Measurements from ENCODE around the gene KCNF1.

Gene KCNF1

DNA sequence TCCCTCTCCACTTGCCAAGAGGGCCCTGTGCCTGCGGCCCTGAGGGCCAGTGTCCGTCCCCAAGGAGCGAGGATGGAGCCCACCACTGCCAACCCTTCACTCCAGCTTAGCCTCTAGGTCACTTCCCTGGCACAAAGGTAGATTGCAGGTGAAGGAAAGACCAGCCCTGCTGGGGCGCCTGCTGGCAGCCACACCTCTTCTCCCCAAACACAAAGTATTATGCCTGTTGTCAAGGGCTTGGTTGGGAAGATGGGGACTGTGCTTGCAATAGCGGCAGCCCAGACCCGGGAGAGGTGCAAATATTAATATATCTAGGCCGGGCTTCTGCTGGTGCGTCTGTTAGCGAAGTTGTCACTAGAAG lies 7.7 kb downstream of the KCNF1 start:
- DNase-seq (ENCODE audit: low spot score), result no peak

DNA sequence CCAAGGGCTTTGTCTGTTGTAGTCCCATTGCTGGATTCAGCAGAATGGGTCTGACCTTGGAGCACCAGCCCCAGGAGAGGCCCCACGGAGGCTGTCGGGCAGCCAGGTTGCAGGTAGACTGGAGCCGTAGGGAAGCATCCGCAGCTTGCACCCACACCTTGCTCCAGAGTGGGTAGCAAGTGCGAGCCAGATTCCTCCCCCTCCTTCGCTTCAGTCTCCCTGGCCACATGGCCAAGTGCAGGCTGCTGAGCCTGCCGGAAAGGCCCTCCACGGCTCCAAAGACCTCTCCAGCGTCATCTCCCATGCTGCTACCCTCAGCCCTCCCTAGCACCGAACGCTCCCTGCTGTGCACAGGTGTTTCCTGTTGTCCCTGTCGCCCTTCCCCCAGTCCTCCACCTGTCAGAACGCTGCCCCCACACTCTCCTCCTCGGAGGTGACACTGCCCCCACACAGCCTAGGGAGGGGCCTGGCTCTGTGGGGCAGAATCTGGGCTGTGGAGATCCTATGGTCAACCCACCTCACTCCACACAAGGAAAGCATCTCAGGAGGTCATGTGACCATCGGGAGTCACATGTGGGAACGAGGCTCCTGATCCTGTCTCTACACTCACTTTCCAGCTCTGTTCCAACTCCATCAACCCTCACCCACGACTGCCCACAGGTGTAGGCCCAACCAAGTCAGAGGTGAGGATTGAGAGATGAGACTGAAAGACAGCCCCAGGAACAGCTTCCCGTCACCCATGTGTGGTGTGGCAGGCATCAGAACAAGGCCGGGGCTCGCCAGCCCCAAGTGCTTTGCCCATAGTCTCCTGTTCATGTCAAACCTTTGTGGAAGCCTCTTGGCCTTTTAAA lies 8.3 kb downstream of the KCNF1 start:
- DNase-seq (ENCODE audit: low spot score), result no peak

DNA sequence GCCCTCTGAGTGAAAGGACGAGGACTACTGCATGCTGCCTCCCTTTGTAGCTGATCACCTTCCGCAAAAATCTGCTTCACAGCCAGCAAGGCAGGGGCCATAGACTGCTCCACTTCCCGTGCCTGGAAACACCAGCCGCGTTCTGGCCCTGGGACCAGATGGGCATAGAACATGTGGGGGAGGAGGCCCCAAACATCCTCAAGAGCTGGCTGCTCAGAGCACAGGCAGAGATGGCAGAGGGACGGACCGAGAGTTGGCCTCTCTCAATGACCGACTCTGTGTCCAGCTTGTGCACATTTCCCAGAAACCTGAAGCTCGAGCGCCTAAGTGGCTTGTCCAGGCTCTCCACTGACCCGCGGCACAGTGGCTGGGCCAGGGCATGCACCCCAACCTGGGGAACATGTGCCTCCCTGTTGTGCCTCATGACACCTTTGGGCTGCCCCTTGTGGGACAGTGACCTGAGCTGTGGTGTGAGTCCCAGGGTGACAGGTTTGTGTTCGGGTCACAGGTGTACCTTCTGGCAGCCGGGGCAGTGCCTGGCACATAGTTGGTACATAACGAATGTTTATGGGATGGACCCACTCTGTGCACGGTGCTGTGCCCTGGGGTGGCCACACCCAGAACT lies 9.1 kb downstream of the KCNF1 start:
- DNase-seq (ENCODE audit: low spot score), result no peak

DNA sequence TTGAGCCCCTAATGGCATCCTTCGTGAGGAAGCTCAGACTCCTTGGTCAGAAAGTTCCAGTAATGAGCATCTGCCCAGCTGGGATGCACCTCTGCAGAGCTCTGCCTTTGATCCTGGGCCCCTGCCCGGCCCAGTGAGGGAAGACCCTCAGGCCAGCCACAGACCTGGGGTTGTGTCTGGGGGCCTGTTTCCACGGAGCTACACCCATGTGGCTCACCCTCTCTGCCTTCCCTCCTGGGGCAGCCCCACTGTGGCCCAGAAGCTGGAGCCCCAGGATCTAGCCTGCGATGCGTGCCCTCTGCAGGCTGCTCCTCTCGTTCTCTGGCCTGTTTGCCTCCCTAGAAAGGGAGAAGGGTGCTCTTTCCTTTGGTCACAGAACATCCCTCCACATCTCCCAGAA lies 9.8 kb downstream of the KCNF1 start:
- DNase-seq (ENCODE audit: low spot score), result no peak

DNA sequence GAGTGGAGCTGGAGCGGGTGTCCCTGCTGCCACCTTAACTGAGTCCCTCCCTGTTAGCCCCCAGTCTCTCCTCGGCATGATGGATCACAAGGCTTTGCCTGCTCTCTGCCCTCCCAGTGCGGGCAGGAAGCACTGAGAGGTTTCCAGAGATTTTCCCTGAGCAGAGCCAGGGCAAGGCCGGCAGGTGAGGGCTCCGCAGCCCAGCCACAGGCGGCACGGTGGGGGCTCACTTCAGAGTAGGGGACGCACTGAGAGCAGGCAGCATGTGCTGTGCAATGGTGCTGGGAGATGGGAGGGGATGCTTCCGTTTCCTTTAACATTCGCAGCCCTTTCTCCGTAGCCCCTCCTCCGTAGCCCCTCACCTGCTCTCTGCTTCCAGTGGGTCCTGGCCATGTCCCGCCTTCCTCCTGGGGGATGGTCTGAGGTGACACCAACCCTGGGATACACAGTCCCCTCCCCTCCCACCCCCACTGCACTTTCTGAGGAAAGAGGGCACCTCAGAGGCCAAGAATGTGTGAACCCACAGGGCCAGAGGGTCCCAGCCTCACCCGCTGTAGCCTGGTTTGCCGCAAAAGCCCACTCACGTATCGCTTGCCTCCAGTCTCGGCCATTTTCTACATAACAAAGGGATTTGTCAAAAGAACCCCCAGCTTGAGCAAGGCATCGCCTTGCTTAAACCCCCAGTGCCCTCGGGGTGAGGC lies 10.7 kb downstream of the KCNF1 start:
- DNase-seq (ENCODE audit: low spot score), result no peak

DNA sequence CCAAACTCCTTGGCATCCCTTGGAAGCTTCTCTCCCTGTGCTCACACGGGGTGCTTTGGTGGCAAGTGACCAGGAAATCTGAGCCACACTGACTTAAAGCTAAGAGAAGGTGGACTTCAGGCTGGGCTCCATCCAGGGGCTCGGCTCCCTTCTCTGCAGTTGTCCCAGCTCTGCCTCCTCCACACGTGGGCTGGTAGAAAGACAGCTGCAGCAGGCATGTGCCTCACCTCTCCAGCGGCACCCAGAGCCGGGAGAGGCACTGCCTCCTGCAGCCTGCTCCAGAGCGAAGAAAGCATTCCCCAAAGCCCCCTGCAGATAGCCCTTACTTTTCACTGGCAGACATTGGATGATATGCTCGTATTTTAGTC lies 11.3 kb downstream of the KCNF1 start:
- no peak for DNase-seq (ENCODE audit: low spot score)

DNA sequence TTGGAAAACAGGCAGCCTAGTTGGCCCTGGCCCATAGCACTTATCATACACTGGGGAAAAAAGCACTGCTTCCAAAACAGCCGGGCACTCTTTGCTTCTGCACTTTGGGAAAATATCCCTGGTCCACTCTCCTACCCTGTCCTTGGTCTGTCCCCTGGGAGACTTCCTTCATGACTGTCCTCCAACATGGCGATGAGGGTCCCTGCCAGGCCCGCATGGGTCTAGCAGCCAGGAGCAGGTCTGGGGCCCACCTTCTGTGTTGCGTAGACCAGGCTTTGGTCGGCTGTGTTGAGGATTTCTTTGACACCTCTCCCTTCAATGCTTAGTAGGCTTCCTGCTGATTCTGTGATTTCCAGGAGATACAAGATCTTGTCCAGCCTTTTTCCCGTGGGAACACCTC lies 12.2 kb downstream of the KCNF1 start:
- DNase-seq (ENCODE audit: low spot score), result no peak

DNA sequence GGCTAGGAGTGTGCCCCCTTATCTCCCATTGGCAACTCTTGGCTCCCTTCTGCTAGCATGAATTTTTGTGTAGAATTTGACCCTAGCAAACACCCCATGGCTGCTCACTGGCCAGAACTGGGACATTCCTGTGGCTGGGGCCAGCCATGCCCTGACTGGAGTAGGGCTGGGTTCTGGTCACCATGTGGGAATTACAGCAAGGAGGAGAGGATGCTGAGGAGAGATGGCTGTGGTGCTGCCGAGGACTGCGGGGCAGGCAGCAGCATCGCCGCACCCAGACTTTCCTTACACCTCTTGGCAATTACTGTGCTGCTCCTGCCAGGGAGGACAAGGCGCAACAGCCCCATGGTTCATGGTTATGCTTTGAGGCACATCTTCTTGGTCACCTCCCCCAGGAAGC lies 12.7 kb downstream of the KCNF1 start:
- no peak for DNase-seq (ENCODE audit: low spot score)

DNA sequence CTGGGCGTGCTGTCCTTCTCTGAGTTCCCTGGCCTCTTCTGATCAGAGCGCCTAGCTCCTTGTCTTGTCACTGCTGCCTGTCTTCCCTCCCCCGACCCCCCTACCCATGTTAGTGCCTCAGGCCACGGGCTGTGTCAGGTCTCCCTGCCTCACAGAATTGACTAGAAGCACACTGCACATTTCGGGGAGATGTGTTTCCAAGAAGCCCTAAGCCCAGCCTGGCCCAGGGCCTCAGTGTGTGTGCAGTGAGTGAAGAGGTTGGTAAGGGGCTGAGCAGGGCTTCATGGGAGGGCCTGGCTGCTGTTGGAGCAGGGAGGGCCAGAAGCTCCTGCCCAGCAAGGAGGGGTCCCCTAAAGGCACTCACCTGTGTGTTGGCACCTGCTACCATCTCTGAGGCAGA lies 13.1 kb downstream of the KCNF1 start:
- no peak for DNase-seq (ENCODE audit: low spot score)

DNA sequence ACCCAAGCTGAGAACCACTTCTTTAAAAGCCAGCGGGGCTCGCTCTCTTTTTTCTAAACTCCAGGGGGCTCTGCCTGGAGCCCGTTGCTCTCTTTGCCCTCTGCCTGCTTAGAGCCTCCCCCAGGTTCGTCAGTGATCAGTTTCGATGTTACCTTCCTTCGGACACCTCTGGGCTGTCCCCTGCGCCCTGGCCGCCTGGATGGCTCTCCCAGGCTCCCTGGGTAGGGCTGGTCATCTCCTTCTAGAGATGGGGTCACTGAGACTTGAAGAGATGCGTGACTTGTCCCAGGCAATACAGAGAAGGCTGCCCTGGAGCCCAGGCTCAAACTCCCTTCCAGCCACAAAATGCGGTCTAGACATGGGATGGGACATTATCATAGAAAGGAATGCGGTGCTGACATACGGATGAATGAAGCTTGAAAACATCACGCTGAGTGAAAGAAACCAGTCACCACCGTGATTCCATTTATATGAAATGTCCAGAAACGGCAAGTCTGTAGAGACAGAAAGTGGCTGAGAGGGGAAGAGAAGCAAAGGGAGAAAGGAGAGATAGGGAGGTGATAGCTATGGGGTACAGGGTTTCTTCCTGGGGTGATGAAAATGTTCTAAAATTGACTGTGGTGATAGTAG lies 14.6 kb downstream of the KCNF1 start:
- DNase-seq (ENCODE audit: low spot score), result no peak

DNA sequence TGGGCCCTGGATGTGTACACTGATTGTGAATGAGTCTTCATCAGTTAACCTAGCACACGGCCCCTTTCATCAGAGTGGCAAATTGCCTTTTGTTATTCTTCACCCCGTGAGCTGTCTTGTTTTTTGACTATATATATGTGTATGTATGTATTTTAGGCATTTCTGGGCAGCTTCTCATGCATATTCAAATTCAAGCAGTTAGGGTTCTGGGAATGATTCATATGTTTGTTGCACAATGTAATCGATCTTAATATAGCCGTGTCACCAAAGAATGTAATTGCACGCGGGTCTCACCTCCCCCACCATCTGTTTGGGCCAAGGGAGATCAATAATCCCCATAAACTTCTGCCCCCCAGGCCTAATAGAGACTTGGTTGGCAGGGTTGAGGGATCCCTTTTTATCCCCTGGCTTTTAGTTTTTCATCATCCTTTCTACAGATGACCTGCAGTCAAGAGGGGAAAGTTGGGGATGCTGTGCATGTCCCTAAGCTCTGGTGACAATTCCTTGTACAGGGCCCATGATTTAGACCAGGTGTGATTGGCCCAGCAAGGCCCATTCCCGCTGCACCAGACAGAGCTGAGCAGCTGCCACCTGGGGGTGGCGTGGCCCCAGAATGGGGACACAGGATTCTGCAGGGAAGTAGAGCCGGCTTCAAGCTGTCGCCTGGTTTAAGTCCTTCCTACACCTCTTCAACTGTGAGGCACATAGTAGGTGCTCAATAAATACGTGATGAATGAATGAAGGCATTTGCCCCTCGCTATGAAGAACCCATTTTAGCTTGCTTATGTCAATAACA lies 19.2 kb downstream of the KCNF1 start:
- DNase-seq (ENCODE audit: low spot score), result no peak

DNA sequence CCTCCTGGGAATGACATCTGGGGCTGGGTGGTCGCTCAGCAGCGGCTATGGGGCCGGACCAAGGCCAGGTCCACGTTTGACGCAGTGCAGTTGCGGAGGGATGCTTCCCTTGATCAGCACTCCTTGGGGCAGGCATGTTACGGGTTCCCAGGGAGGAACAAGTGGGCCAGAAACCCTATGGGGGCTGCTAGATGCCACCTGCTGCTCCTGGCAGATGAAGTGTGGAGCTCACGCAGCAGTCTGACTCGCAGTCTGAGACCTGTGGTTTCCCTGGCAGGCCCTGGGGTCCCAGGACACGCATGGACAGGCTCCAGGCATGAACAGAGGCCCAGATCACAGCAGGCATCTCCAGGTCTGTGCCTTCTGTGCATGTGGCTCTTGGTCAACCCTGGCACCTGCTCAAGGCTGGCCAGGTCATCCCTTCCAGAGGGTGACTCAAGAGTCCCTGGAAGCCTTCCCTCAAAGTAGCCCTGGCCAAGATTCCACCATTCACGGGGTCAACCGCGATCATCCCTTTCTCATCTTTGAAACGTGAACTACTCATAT lies 20.0 kb downstream of the KCNF1 start:
- no peak for DNase-seq (ENCODE audit: low spot score)

DNA sequence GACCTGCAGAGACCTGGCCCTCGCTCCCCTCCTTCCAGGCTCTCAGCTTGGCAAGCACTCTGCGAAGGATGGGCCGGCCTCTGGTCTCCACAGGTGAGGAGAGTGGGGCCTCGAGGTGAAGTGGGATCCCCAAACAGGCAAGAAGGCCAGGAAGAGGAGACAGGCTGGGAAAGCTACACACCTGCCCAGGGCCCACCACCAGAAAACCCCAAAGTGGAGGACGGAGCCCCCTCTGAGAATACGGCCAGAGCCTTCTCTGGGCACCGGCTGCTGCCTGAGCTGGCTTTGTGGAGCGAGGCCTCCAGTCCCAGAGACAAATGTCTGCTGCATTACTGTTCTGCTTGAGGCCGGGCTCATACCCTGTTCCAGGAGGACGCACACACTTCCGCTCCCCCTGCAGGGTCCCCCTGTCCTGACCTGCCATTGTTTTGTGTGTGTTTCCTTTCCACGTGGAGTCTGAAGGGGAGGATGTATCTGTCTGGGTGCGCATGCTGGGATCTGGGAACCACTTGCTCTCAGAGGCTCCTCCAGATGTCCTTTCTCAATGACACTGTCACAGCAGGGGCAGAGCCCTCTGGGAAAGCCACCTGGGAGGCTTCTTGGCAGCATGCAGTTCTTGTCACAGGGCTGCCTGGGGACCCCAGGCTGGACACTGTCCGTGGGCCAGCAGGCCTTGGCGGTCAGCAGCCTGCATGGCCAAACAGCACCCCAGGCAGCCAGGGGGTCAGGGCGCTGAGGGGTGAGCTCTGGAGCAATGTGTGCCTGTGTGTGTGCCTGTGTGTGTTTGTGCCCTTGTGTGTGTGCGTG lies 20.8 kb downstream of the KCNF1 start:
- no peak for DNase-seq (ENCODE audit: low spot score)

DNA sequence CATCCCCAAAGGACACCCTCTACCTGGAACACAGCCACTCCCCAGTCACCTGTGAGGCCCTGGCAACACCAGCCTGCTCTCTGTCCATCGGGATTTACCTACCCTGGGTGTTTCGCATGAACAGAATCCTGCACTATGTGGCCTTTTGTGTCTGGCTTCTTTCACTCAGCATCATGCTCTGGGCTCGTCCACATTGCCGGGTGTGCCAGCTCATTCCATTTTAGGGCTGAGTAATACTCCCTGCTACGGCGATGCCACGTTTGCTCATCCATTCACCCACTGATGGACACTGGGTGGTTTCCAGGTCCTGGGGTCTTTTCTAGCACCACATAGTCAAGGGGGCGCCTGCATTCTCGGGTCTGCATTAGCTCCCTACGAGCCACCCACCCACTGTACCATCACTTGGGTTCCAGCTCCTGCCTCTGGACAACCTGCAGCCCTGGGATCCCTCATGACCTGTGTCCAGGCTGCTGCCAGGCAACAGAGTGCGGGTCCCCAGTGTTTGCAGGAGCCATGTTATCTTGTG lies 22.0 kb downstream of the KCNF1 start:
- DNase-seq (ENCODE audit: low spot score), result no peak

DNA sequence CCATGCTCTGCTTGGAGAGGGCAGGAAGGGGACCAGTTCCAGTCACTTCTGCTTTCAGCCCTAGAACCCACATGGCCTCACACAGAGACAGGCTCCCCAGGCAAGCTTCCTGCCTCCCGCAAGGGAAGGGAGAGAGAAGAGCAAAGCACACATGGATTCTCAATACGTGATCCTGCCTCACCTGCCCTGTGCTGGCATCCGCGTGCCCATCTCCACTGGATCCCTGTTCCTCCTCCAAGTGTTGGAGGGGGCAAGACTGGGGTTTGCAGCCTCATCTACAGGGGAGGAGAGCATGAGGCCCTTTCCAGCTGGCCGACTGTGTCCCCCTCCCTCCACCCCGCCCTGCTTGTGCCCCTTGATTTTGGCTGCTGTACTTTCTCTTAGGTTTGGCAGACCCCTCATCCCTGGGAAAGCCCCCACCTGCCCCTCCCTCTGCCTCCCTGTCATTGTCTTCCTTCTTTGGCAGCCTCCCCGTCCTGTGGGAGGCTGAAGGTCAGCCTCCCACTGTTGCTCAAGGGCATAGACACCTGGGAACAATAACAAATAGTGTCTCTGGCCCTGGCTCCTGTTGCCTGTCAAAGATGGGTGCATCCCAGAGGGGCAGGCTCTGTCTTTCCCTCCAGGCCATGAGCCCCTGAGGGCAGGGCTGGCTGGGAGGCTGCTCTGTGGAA lies 22.7 kb downstream of the KCNF1 start:
- DNase-seq (ENCODE audit: low spot score), result no peak

DNA sequence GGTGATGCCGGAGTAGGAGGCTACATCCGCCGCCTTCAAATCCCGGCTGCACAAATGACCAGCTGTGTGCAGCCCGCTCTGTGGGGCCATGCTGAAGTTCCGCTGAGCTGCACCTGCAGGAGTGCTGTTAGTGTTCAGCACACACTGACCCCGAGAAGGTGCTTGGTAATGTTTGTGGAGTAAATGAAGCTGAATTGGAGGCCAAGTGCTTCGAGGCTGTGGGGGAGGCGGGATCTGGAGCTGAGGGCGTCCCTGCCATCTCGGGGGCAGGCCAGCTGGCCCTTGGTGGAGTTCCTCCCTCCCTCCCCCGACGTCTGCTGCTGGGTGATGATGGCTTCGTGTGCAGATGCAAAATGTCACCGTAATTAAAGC lies 23.2 kb downstream of the KCNF1 start:
- no peak for DNase-seq (ENCODE audit: low spot score)

DNA sequence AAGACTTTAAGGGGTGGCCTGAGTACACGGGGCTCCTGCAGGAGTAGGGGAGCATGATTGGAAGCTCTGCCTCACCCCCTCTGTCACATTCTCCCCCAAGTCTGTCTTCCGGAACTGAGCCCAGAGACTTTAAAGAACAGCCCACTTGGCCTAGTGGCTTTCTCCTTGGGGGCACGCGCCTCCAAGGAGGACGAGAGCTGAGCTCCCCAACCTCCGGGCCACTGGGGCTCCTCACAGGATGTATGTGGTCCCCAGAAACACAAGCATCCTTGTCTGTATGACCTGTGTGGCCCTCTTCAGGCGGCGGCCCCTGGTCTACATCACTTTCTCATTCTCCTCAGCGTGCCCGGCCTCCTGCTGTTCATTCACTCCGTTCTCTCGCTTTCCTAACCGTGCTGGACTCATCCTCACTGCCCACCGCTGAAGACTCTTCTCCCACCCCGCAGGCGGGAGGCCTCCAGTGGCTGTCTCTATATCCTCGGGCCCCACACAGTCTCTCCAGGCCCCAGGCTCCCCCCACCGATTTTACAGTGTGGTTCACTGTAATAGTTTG lies 23.7 kb downstream of the KCNF1 start:
- no peak for DNase-seq (ENCODE audit: low spot score)

DNA sequence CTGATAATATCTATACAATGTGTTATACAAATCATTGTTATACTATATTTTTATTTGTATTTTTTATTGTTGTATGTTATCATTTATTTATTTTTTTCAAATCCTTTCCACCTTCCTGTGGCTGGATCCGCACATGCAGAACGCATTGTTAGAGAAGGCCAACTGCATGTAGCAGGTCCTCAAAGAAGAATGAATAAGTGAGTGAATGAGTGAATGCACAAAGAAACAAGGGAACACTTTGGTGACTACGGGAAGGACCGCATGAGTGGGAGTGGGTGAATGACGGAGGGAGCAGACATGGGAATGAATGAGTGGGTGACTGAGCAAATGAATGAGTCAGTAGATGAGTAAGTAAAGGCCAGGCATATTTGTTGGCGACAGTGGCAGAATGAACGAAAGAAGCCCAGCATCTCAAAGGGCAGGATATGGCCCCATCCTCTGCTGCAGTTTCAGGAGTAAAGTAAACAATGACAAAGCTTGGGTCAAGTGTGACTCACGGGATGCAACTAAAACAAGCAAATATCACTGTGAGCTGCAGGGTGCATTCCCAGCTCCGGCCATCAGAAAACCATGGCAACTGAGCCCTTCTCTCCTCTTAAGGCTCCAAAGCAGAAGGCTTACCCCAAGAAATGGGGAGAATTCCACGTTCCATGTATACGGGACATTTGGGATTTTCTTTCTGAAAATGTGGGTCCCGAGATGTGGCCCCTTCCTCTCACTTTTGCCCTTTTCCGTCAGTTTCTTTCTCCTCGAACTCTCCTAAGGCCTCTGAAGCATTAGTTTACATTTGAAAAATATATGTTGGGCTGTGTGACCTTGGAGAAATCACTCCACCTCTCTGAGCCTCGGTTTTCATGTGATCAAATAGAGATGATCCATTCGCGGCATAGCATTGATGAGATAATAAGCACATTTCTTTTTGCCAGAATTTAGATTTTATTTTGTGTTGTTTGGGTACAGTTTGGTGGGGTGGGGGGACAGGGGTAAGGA lies 24.5 kb downstream of the KCNF1 start:
- DNase-seq (ENCODE audit: low spot score), result no peak

DNA sequence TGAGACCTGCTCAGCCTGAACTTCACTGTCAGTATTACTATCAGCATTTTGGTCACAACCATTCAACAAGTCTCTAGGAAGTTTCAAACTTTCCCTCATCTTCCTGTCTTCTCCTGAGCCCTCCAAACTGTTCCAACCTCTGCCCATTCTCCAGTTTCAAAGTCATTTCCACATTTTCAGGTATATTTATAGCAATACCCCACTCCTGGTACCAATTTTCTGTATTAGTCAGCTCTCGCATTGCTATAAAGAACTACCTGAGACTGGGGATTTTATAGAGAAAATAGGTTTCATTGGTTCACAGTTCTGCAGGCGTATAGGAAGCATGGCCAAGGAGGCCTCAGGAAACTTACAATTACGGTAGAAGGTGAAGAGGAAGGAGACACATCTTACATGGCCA lies 27.3 kb downstream of the KCNF1 start:
- DNase-seq (ENCODE audit: low spot score), result no peak

Measured in hematopoietic multipotent progenitor cell treated with erythropoietin and hydrocortisone succinate and interleukin-3 and kit ligand, for 15 days (in vitro differentiated cells).